GM21717 (cell line): ENCODE results near the gene FNTB.

Source experiments
- ATAC-seq: cut with Tn5 transposase; IDR thresholded peaks from one replicate; pipeline ENCODE4 v1.9.1; 2021; ENCODE audit warnings: mild to moderate bottlenecking, moderate library complexity; ENCODE audit not compliant: unreplicated experiment

Gene FNTB

DNA sequence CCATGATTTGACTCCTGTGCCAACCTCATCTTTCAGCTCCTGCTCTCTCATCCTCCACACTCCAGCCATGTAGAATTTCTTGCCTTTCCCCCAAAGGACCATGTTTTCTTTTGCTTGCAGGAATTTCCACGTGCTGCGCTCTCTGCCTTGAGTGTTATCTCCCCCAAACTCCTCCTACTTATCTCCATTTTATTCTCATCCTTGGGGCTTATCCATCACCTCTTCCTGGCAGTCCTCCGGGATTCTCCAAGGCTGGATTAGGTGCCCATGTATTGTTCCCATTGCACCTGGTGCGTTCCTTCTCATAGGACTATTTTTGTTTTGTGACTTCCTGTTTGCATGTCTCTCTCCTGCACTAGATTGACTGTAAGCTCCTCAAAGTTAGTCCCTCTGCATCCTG, 122.7 kb downstream of the FNTB start:
- no peak for ATAC-seq

DNA sequence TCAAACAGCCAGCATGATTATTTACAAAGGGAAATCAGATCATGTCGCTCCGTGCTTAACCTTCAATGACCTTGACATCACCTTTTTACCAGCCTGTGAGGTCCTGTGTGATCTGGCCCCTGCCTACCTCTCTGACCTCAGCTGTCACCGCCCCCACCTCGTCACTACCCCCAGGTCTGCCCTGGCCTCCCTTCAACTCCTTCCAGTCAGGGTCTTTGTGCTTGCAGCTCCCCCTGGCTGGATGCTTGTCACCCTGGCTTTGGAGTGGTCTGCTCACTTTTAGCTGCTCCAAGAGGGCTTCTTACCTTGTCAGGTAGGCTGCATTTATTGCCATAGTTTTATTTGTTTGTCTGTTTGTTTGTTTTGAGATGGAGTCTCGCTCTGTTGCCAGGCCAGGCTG, 123.8 kb downstream of the FNTB start:
- no peak for ATAC-seq
